GM23338 (cell line): ENCODE measurements around the gene POMGNT1. TPM values are rescaled to one million over a fixed set of nuclear protein-coding genes. Genes with fewer than 3 reads are reported as not detected.

Source experiments
- ATAC-seq: fragments of 200-7000 bp; cut with Tn5 transposase; 3 replicates; pipeline ENCODE4 v1.9.1; 2020
- DNase-seq: peaks from one replicate; pipeline ENCODE4 v3.0.0-alpha.2; 2015; ENCODE audit warnings: low spot score
- H2AFZ ChIP-seq: fragments of 200-600 bp; sonication (generic); 2 replicates; pipeline ENCODE4 v1.8.0; 2016; ENCODE audit warnings: antibody characterized with exemption, mild to moderate bottlenecking, moderate library complexity
- H3F3A ChIP-seq: fragments of 200-600 bp; sonication (generic); replicated peaks from 2 replicates; pipeline ENCODE4 v1.8.0; 2017; ENCODE audit warnings: antibody characterized with exemption, mixed run types, low read depth
- H3K27ac ChIP-seq: fragments of 200-600 bp; sonication (generic); 2 replicates; pipeline ENCODE4 v1.6.1; 2016; ENCODE audit warnings: low read depth
- H3K27me3 ChIP-seq: fragments of 200-600 bp; sonication (generic); 2 replicates; pipeline ENCODE4 v1.8.0; 2016; ENCODE audit warnings: mild to moderate bottlenecking, mixed run types, moderate library complexity; ENCODE audit not compliant: insufficient read depth
- H3K36me3 ChIP-seq: fragments of 200-600 bp; sonication (generic); 2 replicates; pipeline ENCODE4 v1.8.0; 2016; ENCODE audit warnings: mild to moderate bottlenecking; ENCODE audit not compliant: insufficient read depth
- H3K4me1 ChIP-seq: fragments of 200-600 bp; sonication (generic); 2 replicates; pipeline ENCODE4 v1.8.0; 2016; ENCODE audit warnings: mild to moderate bottlenecking, moderate library complexity; ENCODE audit not compliant: insufficient read depth
- H3K4me2 ChIP-seq: fragments of 200-600 bp; sonication (generic); 2 replicates; pipeline ENCODE4 v1.7.1; 2017; ENCODE audit warnings: mixed run types
- H3K4me3 ChIP-seq: fragments of 200-600 bp; sonication (generic); 2 replicates; pipeline ENCODE4 v1.6.1; 2016; ENCODE audit warnings: mixed run types
- H3K79me2 ChIP-seq: fragments of 200-600 bp; sonication (generic); replicated peaks from 2 replicates; pipeline ENCODE4 v1.8.0; 2017; ENCODE audit warnings: mild to moderate bottlenecking; ENCODE audit not compliant: insufficient read depth
- H3K9me2 ChIP-seq: fragments of 200-600 bp; sonication (generic); 2 replicates; pipeline ENCODE4 v1.8.0; 2017; ENCODE audit not compliant: insufficient read depth
- H4K20me1 ChIP-seq: fragments of 200-600 bp; sonication (generic); replicated peaks from 2 replicates; pipeline ENCODE4 v1.8.0; 2017; ENCODE audit warnings: mild to moderate bottlenecking; ENCODE audit not compliant: insufficient read depth
- H3K27ac Mint-ChIP-seq: 2 replicates; pipeline ENCODE4 v1.8.0; 2020; ENCODE audit warnings: inconsistent platforms, mild to moderate bottlenecking, moderate library complexity, mixed read lengths
- H3K27me3 Mint-ChIP-seq: 3 replicates; pipeline ENCODE4 v1.8.0; 2022; ENCODE audit warnings: low read depth, mild to moderate bottlenecking, moderate library complexity, mixed read lengths, inconsistent platforms; ENCODE audit not compliant: insufficient read depth, poor library complexity
- H3K36me3 Mint-ChIP-seq: 3 replicates; pipeline ENCODE4 v1.8.0; 2021; ENCODE audit warnings: low read depth, mild to moderate bottlenecking, inconsistent platforms, moderate library complexity, mixed read lengths
- H3K4me1 Mint-ChIP-seq: 3 replicates; pipeline ENCODE4 v1.8.0; 2020; ENCODE audit warnings: mild to moderate bottlenecking, inconsistent platforms, mixed read lengths
- H3K4me3 Mint-ChIP-seq: 3 replicates; pipeline ENCODE4 v1.8.0; 2021; ENCODE audit warnings: moderate library complexity, mild to moderate bottlenecking, inconsistent platforms, mixed read lengths
- H3K9me3 Mint-ChIP-seq: 3 replicates; pipeline ENCODE4 v1.8.0; 2020; ENCODE audit warnings: moderate library complexity, mild to moderate bottlenecking, inconsistent platforms, mixed read lengths
- CREB1 ChIP-seq: fragments of 250-450 bp; sonication (Bioruptor Pico); IDR thresholded peaks from 2 replicates; pipeline ENCODE4 v1.5.0; 2020; ENCODE audit warnings: low read depth, mild to moderate bottlenecking, moderate library complexity
- EZH2phosphoT487 ChIP-seq: fragments of 200-600 bp; sonication (generic); IDR thresholded peaks from one replicate; pipeline ENCODE4 v1.8.1; 2018; ENCODE audit warnings: antibody characterized with exemption; ENCODE audit not compliant: unreplicated experiment
- JUNB ChIP-seq: IDR thresholded peaks from one replicate; pipeline ENCODE4 v1.6.1; 2016; ENCODE audit warnings: antibody characterized with exemption; ENCODE audit not compliant: unreplicated experiment
- NANOG ChIP-seq: IDR thresholded peaks from 2 replicates; pipeline ENCODE4 v1.6.1; 2016; ENCODE audit warnings: antibody characterized with exemption, borderline replicate concordance
- POLR2AphosphoS5 ChIP-seq: IDR thresholded peaks from 2 replicates; pipeline ENCODE4 v1.6.1; 2016; ENCODE audit warnings: antibody characterized with exemption, low read depth
- ZNF114 ChIP-seq: fragments of 250-450 bp; sonication (Bioruptor Pico); IDR thresholded peaks from 2 replicates; pipeline ENCODE4 v1.5.0; 2020; ENCODE audit warnings: mild to moderate bottlenecking, moderate library complexity
- polyA plus RNA-seq: library from polyadenylated mRNA; unstranded; fragments of >200 nt; fragmentation: Nextera tagmentation; extraction: Ambion mirVana; gene quantifications from 2 replicates; pipeline ENCODE4 v1.2.1, GENCODE V29; 2016
- total RNA-seq: library from RNA; depleted of rRNA; stranded (reverse); fragments of >200 nt; shearing (Covaris generic); gene quantifications from 2 replicates; pipeline ENCODE4 v1.2.3, GENCODE V29; 2014
- TF ChIP-seq, protein P1 (sequence below): fragments of 250-450 bp; sonication (Bioruptor Pico); IDR thresholded peaks from 2 replicates; pipeline ENCODE4 v1.5.0; 2020; ENCODE audit warnings: mild to moderate bottlenecking, moderate library complexity
- TF ChIP-seq, protein P2 (sequence below): IDR thresholded peaks from one replicate; pipeline ENCODE4 v1.6.1; 2018; ENCODE audit warnings: antibody characterized with exemption; ENCODE audit not compliant: unreplicated experiment
- TF ChIP-seq, protein P3 (sequence below), 2 experiments: fragments of 200-600 bp in 1 of 2; sonication (generic) in 1 of 2; conservative IDR thresholded peaks; 2 replicates each; pipeline versions ENCODE4 v1.5.1 to v1.6.1; 2016 to 2017; ENCODE audit warnings: antibody characterized with exemption in 2 of 2, low read depth in 2 of 2, mild to moderate bottlenecking in 2 of 2, moderate library complexity in 1 of 2
- TF ChIP-seq, protein P4 (sequence below): IDR thresholded peaks from 2 replicates; pipeline ENCODE4 v1.6.1; 2016; ENCODE audit warnings: antibody characterized with exemption

POMGNT1 gene
- total and polyA plus RNA-seq, 2 experiments from 2014 or later, result 24.3 to 32.1 TPM

DNA sequence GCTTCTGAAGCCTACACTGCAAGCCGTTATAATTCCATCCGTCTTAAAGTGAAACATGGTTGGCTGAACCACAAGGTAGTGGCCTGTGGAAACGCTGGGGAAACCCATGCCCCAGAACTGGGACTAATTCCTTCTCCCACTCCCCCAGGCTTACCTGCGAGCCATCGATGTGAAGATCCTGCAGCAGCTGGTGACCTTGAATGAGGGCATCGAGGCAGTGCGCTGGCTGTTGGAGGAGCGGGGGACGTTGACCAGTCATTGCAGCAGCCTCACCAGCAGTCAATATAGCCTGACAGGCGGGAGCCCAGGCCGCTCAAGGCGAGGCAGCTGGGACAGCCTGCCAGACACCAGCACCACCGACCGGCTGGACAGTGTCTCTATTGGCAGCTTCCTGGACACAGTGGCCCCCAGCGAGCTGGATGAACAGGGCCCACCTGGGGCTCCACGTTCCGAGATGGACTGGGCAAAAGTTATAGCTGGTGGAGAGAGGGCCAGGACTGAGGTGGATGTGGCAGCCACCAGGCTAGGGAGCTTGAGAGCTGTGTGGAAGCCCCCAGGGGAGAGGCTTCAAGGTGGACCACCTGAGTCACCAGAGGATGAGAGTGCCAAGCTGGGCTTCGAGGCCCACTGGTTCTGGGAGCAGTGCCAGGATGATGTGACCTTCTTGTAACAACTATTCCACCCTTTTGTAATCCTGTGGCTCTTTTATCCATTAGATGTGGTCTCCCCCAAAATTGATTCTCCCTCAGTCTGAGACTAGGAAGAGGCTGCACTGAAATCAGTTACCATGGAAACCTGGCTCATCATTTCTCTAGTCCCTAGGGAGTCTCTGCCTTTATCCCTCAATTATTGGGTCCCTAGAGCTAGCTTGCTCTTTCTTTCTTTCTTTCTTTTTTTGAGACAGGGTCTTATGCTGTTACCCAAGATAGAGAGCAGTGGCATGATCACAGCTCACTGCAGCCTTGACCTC lies 21.6 kb upstream of the POMGNT1 start:
- no peak overlapping the region for H2AFZ ChIP-seq
- peaks cover 12% of the 10 kb centered on the region for H3K27me3 Mint-ChIP-seq
- no peaks in the 10 kb centered on the region for H3K27me3 ChIP-seq
- 0 out of 2 replicates have a peak, but pooled peaks cover 6% of the 10 kb centered on the region for H3F3A ChIP-seq
- peaks cover 36% of the 10 kb centered on the region for H3K4me1 Mint-ChIP-seq
- H4K20me1 ChIP-seq, result no peaks in the 10 kb centered on the region
- no peaks in the 10 kb centered on the region for H3K79me2 ChIP-seq
- no peaks in the 10 kb centered on the region for H3K9me3 Mint-ChIP-seq
- H3K4me3 ChIP-seq, result no peak overlapping the region
- H3K9me2 ChIP-seq, result peaks cover 6% of the 10 kb centered on the region; the same call in 1 of the 2 replicates
- H3K27ac ChIP-seq, result no peak overlapping the region
- no peak overlapping the region for H3K4me2 ChIP-seq
- no peak overlapping the region for H3K4me3 Mint-ChIP-seq
- no peaks in the 10 kb centered on the region for H3K36me3 ChIP-seq
- TF ChIP-seq, protein P1, sequence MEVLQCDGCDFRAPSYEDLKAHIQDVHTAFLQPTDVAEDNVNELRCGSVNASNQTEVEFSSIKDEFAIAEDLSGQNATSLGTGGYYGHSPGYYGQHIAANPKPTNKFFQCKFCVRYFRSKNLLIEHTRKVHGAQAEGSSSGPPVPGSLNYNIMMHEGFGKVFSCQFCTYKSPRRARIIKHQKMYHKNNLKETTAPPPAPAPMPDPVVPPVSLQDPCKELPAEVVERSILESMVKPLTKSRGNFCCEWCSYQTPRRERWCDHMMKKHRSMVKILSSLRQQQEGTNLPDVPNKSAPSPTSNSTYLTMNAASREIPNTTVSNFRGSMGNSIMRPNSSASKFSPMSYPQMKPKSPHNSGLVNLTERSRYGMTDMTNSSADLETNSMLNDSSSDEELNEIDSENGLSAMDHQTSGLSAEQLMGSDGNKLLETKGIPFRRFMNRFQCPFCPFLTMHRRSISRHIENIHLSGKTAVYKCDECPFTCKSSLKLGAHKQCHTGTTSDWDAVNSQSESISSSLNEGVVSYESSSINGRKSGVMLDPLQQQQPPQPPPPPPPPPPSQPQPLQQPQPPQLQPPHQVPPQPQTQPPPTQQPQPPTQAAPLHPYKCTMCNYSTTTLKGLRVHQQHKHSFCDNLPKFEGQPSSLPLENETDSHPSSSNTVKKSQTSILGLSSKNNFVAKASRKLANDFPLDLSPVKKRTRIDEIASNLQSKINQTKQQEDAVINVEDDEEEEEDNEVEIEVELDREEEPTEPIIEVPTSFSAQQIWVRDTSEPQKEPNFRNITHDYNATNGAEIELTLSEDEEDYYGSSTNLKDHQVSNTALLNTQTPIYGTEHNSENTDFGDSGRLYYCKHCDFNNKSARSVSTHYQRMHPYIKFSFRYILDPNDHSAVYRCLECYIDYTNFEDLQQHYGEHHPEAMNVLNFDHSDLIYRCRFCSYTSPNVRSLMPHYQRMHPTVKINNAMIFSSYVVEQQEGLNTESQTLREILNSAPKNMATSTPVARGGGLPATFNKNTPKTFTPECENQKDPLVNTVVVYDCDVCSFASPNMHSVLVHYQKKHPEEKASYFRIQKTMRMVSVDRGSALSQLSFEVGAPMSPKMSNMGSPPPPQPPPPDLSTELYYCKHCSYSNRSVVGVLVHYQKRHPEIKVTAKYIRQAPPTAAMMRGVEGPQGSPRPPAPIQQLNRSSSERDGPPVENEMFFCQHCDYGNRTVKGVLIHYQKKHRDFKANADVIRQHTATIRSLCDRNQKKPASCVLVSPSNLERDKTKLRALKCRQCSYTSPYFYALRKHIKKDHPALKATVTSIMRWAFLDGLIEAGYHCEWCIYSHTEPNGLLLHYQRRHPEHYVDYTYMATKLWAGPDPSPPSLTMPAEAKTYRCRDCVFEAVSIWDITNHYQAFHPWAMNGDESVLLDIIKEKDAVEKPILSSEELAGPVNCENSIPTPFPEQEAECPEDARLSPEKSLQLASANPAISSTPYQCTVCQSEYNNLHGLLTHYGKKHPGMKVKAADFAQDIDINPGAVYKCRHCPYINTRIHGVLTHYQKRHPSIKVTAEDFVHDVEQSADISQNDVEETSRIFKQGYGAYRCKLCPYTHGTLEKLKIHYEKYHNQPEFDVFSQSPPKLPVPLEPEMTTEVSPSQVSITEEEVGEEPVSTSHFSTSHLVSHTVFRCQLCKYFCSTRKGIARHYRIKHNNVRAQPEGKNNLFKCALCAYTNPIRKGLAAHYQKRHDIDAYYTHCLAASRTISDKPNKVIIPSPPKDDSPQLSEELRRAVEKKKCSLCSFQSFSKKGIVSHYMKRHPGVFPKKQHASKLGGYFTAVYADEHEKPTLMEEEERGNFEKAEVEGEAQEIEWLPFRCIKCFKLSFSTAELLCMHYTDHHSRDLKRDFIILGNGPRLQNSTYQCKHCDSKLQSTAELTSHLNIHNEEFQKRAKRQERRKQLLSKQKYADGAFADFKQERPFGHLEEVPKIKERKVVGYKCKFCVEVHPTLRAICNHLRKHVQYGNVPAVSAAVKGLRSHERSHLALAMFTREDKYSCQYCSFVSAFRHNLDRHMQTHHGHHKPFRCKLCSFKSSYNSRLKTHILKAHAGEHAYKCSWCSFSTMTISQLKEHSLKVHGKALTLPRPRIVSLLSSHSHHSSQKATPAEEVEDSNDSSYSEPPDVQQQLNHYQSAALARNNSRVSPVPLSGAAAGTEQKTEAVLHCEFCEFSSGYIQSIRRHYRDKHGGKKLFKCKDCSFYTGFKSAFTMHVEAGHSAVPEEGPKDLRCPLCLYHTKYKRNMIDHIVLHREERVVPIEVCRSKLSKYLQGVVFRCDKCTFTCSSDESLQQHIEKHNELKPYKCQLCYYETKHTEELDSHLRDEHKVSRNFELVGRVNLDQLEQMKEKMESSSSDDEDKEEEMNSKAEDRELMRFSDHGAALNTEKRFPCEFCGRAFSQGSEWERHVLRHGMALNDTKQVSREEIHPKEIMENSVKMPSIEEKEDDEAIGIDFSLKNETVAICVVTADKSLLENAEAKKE (CRISPR knock-in tag), result no peak
- TF ChIP-seq JUNB, result no peak
- no peak for TF ChIP-seq POLR2AphosphoS5
- TF ChIP-seq NANOG, result no peak
- TF ChIP-seq, protein P2, sequence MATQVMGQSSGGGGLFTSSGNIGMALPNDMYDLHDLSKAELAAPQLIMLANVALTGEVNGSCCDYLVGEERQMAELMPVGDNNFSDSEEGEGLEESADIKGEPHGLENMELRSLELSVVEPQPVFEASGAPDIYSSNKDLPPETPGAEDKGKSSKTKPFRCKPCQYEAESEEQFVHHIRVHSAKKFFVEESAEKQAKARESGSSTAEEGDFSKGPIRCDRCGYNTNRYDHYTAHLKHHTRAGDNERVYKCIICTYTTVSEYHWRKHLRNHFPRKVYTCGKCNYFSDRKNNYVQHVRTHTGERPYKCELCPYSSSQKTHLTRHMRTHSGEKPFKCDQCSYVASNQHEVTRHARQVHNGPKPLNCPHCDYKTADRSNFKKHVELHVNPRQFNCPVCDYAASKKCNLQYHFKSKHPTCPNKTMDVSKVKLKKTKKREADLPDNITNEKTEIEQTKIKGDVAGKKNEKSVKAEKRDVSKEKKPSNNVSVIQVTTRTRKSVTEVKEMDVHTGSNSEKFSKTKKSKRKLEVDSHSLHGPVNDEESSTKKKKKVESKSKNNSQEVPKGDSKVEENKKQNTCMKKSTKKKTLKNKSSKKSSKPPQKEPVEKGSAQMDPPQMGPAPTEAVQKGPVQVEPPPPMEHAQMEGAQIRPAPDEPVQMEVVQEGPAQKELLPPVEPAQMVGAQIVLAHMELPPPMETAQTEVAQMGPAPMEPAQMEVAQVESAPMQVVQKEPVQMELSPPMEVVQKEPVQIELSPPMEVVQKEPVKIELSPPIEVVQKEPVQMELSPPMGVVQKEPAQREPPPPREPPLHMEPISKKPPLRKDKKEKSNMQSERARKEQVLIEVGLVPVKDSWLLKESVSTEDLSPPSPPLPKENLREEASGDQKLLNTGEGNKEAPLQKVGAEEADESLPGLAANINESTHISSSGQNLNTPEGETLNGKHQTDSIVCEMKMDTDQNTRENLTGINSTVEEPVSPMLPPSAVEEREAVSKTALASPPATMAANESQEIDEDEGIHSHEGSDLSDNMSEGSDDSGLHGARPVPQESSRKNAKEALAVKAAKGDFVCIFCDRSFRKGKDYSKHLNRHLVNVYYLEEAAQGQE, result no peak
- no peak for TF ChIP-seq ZNF114 (CRISPR knock-in tag)
- TF ChIP-seq, protein P3, sequence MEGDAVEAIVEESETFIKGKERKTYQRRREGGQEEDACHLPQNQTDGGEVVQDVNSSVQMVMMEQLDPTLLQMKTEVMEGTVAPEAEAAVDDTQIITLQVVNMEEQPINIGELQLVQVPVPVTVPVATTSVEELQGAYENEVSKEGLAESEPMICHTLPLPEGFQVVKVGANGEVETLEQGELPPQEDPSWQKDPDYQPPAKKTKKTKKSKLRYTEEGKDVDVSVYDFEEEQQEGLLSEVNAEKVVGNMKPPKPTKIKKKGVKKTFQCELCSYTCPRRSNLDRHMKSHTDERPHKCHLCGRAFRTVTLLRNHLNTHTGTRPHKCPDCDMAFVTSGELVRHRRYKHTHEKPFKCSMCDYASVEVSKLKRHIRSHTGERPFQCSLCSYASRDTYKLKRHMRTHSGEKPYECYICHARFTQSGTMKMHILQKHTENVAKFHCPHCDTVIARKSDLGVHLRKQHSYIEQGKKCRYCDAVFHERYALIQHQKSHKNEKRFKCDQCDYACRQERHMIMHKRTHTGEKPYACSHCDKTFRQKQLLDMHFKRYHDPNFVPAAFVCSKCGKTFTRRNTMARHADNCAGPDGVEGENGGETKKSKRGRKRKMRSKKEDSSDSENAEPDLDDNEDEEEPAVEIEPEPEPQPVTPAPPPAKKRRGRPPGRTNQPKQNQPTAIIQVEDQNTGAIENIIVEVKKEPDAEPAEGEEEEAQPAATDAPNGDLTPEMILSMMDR (conservative IDR thresholded peaks at IDR 0.05; ENCODE audit: low read depth in 2 of 2), result no peak
- TF ChIP-seq EZH2phosphoT487, result no peak
- TF ChIP-seq CREB1 (CRISPR knock-in tag), result no peak
- TF ChIP-seq, protein P4, sequence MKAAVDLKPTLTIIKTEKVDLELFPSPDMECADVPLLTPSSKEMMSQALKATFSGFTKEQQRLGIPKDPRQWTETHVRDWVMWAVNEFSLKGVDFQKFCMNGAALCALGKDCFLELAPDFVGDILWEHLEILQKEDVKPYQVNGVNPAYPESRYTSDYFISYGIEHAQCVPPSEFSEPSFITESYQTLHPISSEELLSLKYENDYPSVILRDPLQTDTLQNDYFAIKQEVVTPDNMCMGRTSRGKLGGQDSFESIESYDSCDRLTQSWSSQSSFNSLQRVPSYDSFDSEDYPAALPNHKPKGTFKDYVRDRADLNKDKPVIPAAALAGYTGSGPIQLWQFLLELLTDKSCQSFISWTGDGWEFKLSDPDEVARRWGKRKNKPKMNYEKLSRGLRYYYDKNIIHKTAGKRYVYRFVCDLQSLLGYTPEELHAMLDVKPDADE, result no peak
- H3K36me3 Mint-ChIP-seq, result no peaks in the 10 kb centered on the region; the same call in 2 of the 3 replicates
- peaks cover 29% of the 10 kb centered on the region for H3K4me1 ChIP-seq
- no peak overlapping the region for H3K27ac Mint-ChIP-seq
- ATAC-seq (no peak), DNase-seq (no peak)
